ENCODE results near the gene GLP2R. TPM values are rescaled to one million over a fixed set of nuclear protein-coding genes. Genes with fewer than 3 reads are reported as not detected.

The GLP2R gene
- total and polyA plus RNA-seq, 2 experiments from 2014 or later = not detected

GRCh38 chr17:9810100-9810949 lies 15.4 kb upstream of the GLP2R start:
- H3K4me3 ChIP-seq = no peak overlapping the region
- TF ChIP-seq EZH2phosphoT487 (IDR thresholded peaks at IDR 0.05; ENCODE audit: insufficient read depth, low read depth) (no peak), EZH2 (IDR thresholded peaks at IDR 0.05; ENCODE audit: insufficient read depth, poor library complexity, severe bottlenecking) (no peak)
- DNase-seq = no peak
- no peak overlapping the region for H3K4me2 ChIP-seq (ENCODE audit: unreplicated experiment)
- H3F3A ChIP-seq (ENCODE audit: insufficient read depth) = no peaks in the 10 kb centered on the region
- no peaks in the 10 kb centered on the region for H3K36me3 ChIP-seq (ENCODE audit: low read depth)
- no peaks in the 10 kb centered on the region; the same call in 1 of the 2 replicates for H3K27me3 ChIP-seq (replicated peaks; ENCODE audit: insufficient read depth)
- H3K79me2 ChIP-seq (ENCODE audit: insufficient read depth) = no peaks in the 10 kb centered on the region
- in situ Hi-C loops (cut with MboI) = no loop called here
- WGBS, 2 experiments (ENCODE audit: low coverage in 1 of 2, low lambda C conversion rate in 2 of 2, missing lambda C conversion rate in 2 of 2) = 34 to 39% methylated on average over 4 of the region's 4 CpGs
- H3K27ac ChIP-seq = no peak overlapping the region
- H4K20me1 ChIP-seq (ENCODE audit: insufficient read depth) = no peaks in the 10 kb centered on the region
- no peaks in the 10 kb centered on the region for H3K9me2 ChIP-seq (ENCODE audit: insufficient read depth)
- no peak overlapping the region for H3K9ac ChIP-seq
- H2AFZ ChIP-seq = no peak overlapping the region
- H3K4me1 ChIP-seq (ENCODE audit: insufficient read depth) = no peaks in the 10 kb centered on the region
- H3K9me3 ChIP-seq (ENCODE audit: low read depth) = no peaks in the 10 kb centered on the region

GRCh38 chr17:9811086-9811485 lies 14.6 kb upstream of the GLP2R start:
- in situ Hi-C loops (cut with MboI) = no loop called here
- Histone ChIP-seq H3K4me3 (no peak overlapping the region), H3K79me2 (ENCODE audit: insufficient read depth) (no peaks in the 10 kb centered on the region)

GRCh38 chr17:9811537-9811936 lies 14.2 kb upstream of the GLP2R start:
- H2AFZ ChIP-seq = no peak overlapping the region
- WGBS, 2 experiments (ENCODE audit: low coverage in 1 of 2, low lambda C conversion rate in 2 of 2, missing lambda C conversion rate in 2 of 2) = 36 to 37% methylated on average over 11 of the region's 11 CpGs
- no peaks in the 10 kb centered on the region for H3K9me3 ChIP-seq (ENCODE audit: low read depth)
- no peak overlapping the region for H3K9ac ChIP-seq
- no peaks in the 10 kb centered on the region for H4K20me1 ChIP-seq (ENCODE audit: insufficient read depth)
- no peak overlapping the region for H3K4me2 ChIP-seq (ENCODE audit: unreplicated experiment)
- no peak overlapping the region for H3K27ac ChIP-seq
- no peaks in the 10 kb centered on the region for H3K36me3 ChIP-seq (ENCODE audit: low read depth)
- H3K79me2 ChIP-seq (ENCODE audit: insufficient read depth) = no peaks in the 10 kb centered on the region
- DNase-seq = no peak
- in situ Hi-C loops (cut with MboI) = no loop called here
- no peaks in the 10 kb centered on the region; the same call in 1 of the 2 replicates for H3K27me3 ChIP-seq (replicated peaks; ENCODE audit: insufficient read depth)
- H3K4me1 ChIP-seq (ENCODE audit: insufficient read depth) = no peaks in the 10 kb centered on the region
- H3F3A ChIP-seq (ENCODE audit: insufficient read depth) = no peaks in the 10 kb centered on the region
- no peak overlapping the region for H3K4me3 ChIP-seq
- TF ChIP-seq EZH2 (IDR thresholded peaks at IDR 0.05; ENCODE audit: insufficient read depth, poor library complexity, severe bottlenecking) = no peak
- no peak for TF ChIP-seq EZH2phosphoT487 (IDR thresholded peaks at IDR 0.05; ENCODE audit: insufficient read depth, low read depth)
- H3K9me2 ChIP-seq (ENCODE audit: insufficient read depth) = no peaks in the 10 kb centered on the region

More at GRCh38 chr17:9811086-9811485, 14.6 kb upstream of the GLP2R start:
- H3K9me3 ChIP-seq (ENCODE audit: low read depth) = no peaks in the 10 kb centered on the region
- H3K4me1 ChIP-seq (ENCODE audit: insufficient read depth) = no peaks in the 10 kb centered on the region
- WGBS, 2 experiments (ENCODE audit: low coverage in 1 of 2, low lambda C conversion rate in 2 of 2, missing lambda C conversion rate in 2 of 2) = 69 to 72% methylated on average over 5 of the region's 5 CpGs
- H3F3A ChIP-seq (ENCODE audit: insufficient read depth) = no peaks in the 10 kb centered on the region
- H3K27me3 ChIP-seq (replicated peaks; ENCODE audit: insufficient read depth) = no peaks in the 10 kb centered on the region; the same call in 1 of the 2 replicates
- H3K9ac ChIP-seq = no peak overlapping the region
- TF ChIP-seq EZH2 (IDR thresholded peaks at IDR 0.05; ENCODE audit: insufficient read depth, poor library complexity, severe bottlenecking) (no peak), EZH2phosphoT487 (IDR thresholded peaks at IDR 0.05; ENCODE audit: insufficient read depth, low read depth) (no peak)
- H4K20me1 ChIP-seq (ENCODE audit: insufficient read depth) = no peaks in the 10 kb centered on the region
- H3K4me2 ChIP-seq (ENCODE audit: unreplicated experiment) = no peak overlapping the region
- no peak overlapping the region for H2AFZ ChIP-seq
- no peak overlapping the region for H3K27ac ChIP-seq
- DNase-seq = no peak
- no peaks in the 10 kb centered on the region for H3K36me3 ChIP-seq (ENCODE audit: low read depth)
- no peaks in the 10 kb centered on the region for H3K9me2 ChIP-seq (ENCODE audit: insufficient read depth)

GRCh38 chr17:9813166-9813565 lies 12.6 kb upstream of the GLP2R start:
- Histone ChIP-seq H3K9me2 (ENCODE audit: insufficient read depth) (no peaks in the 10 kb centered on the region), H3K27ac (no peak overlapping the region), H3K9ac (no peak overlapping the region), H3K4me1 (ENCODE audit: insufficient read depth) (no peaks in the 10 kb centered on the region), H3K27me3 (replicated peaks; ENCODE audit: insufficient read depth) (no peaks in the 10 kb centered on the region), H3K79me2 (ENCODE audit: insufficient read depth) (no peaks in the 10 kb centered on the region), H2AFZ (no peak overlapping the region), H3F3A (ENCODE audit: insufficient read depth) (no peaks in the 10 kb centered on the region), H3K4me3 (no peak overlapping the region), H4K20me1 (ENCODE audit: insufficient read depth) (no peaks in the 10 kb centered on the region), H3K36me3 (ENCODE audit: low read depth) (no peaks in the 10 kb centered on the region), H3K4me2 (ENCODE audit: unreplicated experiment) (no peak overlapping the region), H3K9me3 (ENCODE audit: low read depth) (no peaks in the 10 kb centered on the region)
- DNase-seq = no peak
- in situ Hi-C loops (cut with MboI) = no loop called here
- no peak for TF ChIP-seq EZH2phosphoT487 (IDR thresholded peaks at IDR 0.05; ENCODE audit: insufficient read depth, low read depth)
- TF ChIP-seq EZH2 (IDR thresholded peaks at IDR 0.05; ENCODE audit: insufficient read depth, poor library complexity, severe bottlenecking) = no peak
- 62 to 66% methylated on average over 9 of the region's 9 CpGs for WGBS, 2 experiments (ENCODE audit: low coverage in 1 of 2, low lambda C conversion rate in 2 of 2, missing lambda C conversion rate in 2 of 2)

Measured in GM23248 (cell line).